ENCODE results near the gene MPPED2.
"Not testable (repeated sequence)": the region's sequence is repeated elsewhere in the genome, so short reads cannot be mapped to it uniquely, and the experiment has no call there.

The MPPED2 gene

DNA sequence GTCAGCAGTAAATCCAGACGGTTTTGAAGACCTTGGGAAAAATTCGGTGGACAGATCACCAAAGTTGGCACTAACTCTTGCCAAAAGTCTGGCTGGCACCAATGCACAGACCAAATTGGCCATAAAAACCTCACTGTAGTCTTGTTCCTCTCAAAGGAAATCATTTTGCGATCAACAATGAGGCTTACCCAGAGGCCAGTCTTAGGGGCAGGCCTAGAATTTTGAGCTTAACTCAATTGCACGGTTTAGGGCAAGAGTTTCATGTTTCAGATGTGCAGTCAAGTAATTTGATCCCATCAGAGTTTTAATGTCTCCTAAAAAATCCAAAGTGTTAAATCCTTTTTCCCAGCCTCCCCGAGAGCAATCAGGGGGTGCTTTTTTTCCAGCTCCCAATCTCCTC is 19.0 kb downstream of the MPPED2 start:
- H3K4me3 ChIP-seq (ENCODE audit: low read depth, low read length) = no peak overlapping the region
- in situ Hi-C loops (cut with HindIII; ENCODE audit: low sequenced_read_pairs) = no loop called here
- TF ChIP-seq, protein P1, sequence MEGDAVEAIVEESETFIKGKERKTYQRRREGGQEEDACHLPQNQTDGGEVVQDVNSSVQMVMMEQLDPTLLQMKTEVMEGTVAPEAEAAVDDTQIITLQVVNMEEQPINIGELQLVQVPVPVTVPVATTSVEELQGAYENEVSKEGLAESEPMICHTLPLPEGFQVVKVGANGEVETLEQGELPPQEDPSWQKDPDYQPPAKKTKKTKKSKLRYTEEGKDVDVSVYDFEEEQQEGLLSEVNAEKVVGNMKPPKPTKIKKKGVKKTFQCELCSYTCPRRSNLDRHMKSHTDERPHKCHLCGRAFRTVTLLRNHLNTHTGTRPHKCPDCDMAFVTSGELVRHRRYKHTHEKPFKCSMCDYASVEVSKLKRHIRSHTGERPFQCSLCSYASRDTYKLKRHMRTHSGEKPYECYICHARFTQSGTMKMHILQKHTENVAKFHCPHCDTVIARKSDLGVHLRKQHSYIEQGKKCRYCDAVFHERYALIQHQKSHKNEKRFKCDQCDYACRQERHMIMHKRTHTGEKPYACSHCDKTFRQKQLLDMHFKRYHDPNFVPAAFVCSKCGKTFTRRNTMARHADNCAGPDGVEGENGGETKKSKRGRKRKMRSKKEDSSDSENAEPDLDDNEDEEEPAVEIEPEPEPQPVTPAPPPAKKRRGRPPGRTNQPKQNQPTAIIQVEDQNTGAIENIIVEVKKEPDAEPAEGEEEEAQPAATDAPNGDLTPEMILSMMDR (IDR thresholded peaks at IDR 0.05; ENCODE audit: low read depth, low read length, missing control alignments) = no peak
- DNase-seq (ENCODE audit: low read depth) = no peak

DNA sequence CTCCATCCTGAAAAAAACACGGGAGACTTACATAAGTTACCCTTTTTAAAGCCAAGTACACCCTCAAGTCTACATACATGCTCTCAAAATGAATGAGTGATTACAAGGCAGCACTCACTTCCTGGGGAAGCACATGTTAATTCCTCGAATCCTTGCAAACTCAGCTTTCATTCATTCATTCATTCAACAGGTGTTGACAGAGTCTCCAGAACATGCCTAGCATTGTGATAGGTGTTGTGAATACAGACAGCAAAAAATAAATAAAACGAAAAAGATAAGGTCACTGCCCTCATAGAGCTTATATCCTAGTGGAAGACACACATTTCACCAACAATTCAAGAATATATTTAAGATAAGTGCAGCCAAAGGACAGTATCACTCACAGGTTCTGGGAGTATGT is 19.7 kb downstream of the MPPED2 start:
- DNase-seq (ENCODE audit: low read depth) = no peak
- TF ChIP-seq, protein P1 (IDR thresholded peaks at IDR 0.05; ENCODE audit: low read depth, low read length, missing control alignments) = no peak
- no peak overlapping the region for H3K4me3 ChIP-seq (ENCODE audit: low read depth, low read length)
- in situ Hi-C loops (cut with HindIII; ENCODE audit: low sequenced_read_pairs) = no loop called here

DNA sequence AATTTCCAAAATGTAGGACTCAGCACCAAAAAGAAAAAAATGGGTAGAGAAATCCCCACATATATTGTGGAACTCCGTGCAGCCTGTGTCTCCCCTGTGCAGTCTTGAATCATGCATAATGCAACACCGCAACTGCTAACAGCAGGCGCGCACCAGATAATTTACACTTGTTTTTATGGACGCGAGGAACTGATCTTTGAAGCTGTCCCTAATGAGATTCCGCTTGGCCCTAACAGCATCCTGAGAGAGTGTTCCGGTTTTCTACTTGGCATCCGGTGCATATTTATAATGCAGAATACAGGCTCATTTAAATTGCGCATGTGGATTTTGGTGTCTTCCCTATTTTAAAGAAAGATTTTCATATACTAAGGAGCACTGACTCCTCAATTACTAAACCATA is 21.1 kb downstream of the MPPED2 start:
- in situ Hi-C loops (cut with HindIII; ENCODE audit: low sequenced_read_pairs) = no loop called here
- TF ChIP-seq, protein P1 (IDR thresholded peaks at IDR 0.05; ENCODE audit: low read depth, low read length, missing control alignments) = no peak
- no peak for DNase-seq (ENCODE audit: low read depth)
- no peak overlapping the region for H3K4me3 ChIP-seq (ENCODE audit: low read depth, low read length)

DNA sequence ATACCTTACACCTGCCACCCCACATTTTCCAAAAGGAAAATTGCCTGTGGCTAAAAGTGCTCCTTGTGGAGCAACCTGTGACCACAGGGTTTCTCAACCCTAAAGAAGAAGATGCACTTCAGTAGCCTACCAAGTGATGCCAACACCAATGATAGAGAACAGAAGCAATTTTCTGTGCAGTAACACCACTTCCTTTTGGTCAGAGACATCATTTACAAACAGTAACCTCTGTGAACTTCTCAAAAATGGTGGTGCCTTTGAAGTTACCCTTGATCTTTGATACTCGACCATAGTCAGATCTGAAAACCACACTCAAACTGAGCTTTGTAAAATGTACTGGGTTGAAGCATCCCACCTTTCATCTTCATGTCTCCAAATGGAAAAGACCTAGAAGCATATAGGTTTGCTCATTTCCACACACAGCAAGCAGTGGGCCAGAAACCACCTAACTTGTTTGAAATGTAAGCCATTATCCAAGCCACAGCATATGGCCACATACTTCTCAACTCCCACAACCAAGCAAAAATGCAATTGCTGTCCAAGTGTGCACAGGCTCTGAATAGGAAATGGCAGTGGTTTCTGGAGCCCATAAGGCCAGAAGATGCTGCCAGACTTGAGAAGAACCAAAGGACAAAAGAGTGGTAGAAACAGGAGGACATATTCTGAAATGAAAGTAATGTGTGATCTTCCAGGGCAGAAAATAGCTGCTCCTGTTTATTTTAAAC is 24.3 kb downstream of the MPPED2 start:
- in situ Hi-C loops (cut with HindIII; ENCODE audit: low sequenced_read_pairs) = no loop called here
- peak; percentile 54 for DNase-seq (ENCODE audit: low read depth)
- no peak overlapping the region for H3K4me3 ChIP-seq (ENCODE audit: low read depth, low read length)
- TF ChIP-seq, protein P1 (IDR thresholded peaks at IDR 0.05; ENCODE audit: low read depth, low read length, missing control alignments) = no peak

DNA sequence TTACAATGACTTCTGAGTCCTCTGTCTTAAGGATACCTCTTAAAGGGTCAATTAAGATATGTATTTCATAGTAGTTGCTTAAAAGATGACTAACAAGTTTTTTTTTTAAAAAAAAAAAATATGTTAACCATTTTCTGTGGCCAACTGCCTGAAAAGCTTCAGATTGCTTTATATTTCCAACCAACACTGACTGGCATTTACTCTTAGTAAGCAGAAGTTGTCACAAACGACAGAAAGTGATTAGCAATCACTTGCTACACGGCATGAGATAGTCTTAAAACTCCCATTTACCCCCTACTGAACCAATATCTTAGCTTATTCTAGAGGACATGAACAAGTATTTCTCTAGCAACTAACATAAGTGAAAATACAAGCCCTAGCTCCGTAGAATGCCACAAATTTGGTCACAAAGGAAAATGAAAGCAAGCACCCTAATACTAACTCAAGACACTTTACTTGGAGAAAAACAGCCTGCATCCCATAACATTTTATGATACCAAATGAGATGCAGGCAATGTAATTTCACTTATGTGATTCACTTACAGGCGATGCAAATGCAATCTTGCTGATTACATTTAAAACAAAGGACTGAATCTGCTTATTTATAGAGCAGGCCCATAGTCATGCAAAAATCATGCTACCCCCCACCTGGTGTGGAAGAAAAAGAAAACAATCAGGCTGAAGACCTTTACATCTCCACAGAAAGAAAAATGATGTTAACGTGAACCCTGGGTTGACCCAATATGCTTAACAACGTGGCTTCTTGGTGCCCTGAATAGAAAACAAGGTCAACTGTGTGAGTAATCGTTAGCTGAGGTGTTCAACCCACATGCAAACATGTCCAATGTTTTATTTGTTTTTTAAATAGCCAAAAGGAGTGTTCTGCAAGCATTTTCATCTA is 25.7 kb downstream of the MPPED2 start:
- no peak overlapping the region for H3K4me3 ChIP-seq (ENCODE audit: low read depth, low read length)
- TF ChIP-seq, protein P1 (IDR thresholded peaks at IDR 0.05; ENCODE audit: low read depth, low read length, missing control alignments) = no peak

DNA sequence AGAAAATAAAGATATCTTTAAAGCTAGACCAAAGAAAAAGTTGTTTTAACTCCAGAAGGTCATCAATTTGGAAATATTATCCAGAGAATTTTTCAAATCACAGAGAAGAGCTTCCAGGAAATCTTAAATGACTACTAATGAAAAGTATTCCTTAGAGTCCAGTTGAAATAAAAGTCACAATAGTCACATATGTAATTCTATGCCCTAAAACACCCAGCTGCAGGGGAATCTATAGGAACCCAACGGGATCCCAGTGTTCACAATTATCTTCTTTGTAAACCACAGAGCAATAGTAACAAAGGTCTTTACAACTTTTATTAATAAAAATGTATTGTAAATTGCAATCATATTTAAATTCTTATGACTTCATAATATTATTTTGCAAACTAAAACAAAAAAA is 27.1 kb downstream of the MPPED2 start:
- no peak overlapping the region for H3K4me3 ChIP-seq (ENCODE audit: low read depth, low read length)
- in situ Hi-C loops (cut with HindIII; ENCODE audit: low sequenced_read_pairs) = no loop called here
- DNase-seq (ENCODE audit: low read depth) = no peak
- TF ChIP-seq, protein P1 (IDR thresholded peaks at IDR 0.05; ENCODE audit: low read depth, low read length, missing control alignments) = no peak

More for the DNA sequence above, 25.7 kb downstream of the MPPED2 start:
- in situ Hi-C loops (cut with HindIII; ENCODE audit: low sequenced_read_pairs) = no loop called here
- DNase-seq (ENCODE audit: low read depth) = no peak

DNA sequence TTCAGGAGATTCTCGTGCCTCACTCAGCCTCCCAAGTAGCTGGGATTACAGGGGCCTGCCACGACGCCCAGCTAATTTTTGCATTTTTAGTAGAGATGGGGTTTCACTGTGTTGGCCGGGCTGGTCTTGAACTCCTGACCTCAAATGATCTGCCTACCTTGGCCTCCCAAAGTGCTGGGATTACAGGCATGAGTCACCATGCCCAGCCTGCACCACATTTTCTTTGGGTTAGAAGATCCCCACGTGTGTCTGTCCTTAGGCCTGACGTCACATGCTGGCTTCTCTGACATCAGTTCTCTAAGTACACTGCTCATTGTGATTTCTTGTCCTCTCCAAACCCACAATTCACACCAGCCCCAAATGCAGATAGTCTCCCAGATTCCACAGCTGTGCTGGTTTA is 31.6 kb downstream of the MPPED2 start:
- DNase-seq (ENCODE audit: low read depth); in situ Hi-C loops (cut with HindIII; ENCODE audit: low sequenced_read_pairs); H3K4me3 ChIP-seq (ENCODE audit: low read depth, low read length): not testable (repeated sequence)

All from astrocyte of the cerebellum (primary cell).